Transverse colon (tissue), 4 donors: ENCODE data around the gene KLF7. TPM values are rescaled to one million over a fixed set of nuclear protein-coding genes. Genes with fewer than 3 reads are reported as not detected.

ENCODE experiments used
- DNase-seq: peaks from one replicate; pipeline ENCODE4 v3.0.0-alpha.2; 2019
- H3K27ac ChIP-seq, 4 donors: fragments of 200-600 bp; sonication (generic); 2 replicates each; pipeline ENCODE4 v1.5.1; 2016 to 2018; ENCODE audit warnings: inconsistent platforms in 4 of 4
- H3K27me3 ChIP-seq: fragments of 200-600 bp; sonication (generic); 2 replicates; pipeline ENCODE4 v1.5.1; 2017; ENCODE audit warnings: inconsistent platforms
- H3K36me3 ChIP-seq, 4 donors: fragments of 200-600 bp; sonication (generic); 2 replicates each; pipeline ENCODE4 v1.5.1; 2017 to 2019; ENCODE audit warnings: inconsistent platforms in 4 of 4
- H3K4me1 ChIP-seq, 4 donors: fragments of 200-600 bp; sonication (generic); 2 replicates each; pipeline ENCODE4 v1.5.1; 2017 to 2020; ENCODE audit warnings: inconsistent platforms in 4 of 4
- H3K4me3 ChIP-seq, 4 donors: fragments of 200-600 bp; sonication (generic); 1 replicate in 1 of 4; 2 replicates in 3 of 4; pipeline versions ENCODE4 v1.5.1 to v1.6.1; 2017 to 2019; ENCODE audit warnings: inconsistent platforms in 4 of 4
- H3K9me3 ChIP-seq, 2 donors: fragments of 200-600 bp; sonication (generic); 2 replicates each; pipeline ENCODE4 v1.5.1; 2017 to 2019; ENCODE audit warnings: inconsistent platforms in 2 of 2
- CTCF ChIP-seq, 5 experiments: fragments of 200-600 bp in 3 of 5; fragments of 450-650 bp in 2 of 5; sonication (generic) in 3 of 5; IDR thresholded peaks; 1 replicate in 2 of 5; 2 replicates in 3 of 5; pipeline ENCODE4 v1.5.1; 2016 to 2017; ENCODE audit warnings: antibody characterized with exemption in 5 of 5, inconsistent platforms in 3 of 5, mild to moderate bottlenecking in 2 of 5, moderate library complexity in 1 of 5
- EP300 ChIP-seq: sonication (generic); formaldehyde crosslinking; IDR thresholded peaks from one replicate; pipeline ENCODE4 v1.6.1; 2017; ENCODE audit warnings: antibody characterized with exemption, low read depth
- POLR2A ChIP-seq: fragments of 450-650 bp; IDR thresholded peaks from one replicate; pipeline ENCODE4 v1.6.1; 2016; ENCODE audit warnings: antibody characterized with exemption, mild to moderate bottlenecking, moderate library complexity
- POLR2AphosphoS5 ChIP-seq, 3 donors: sonication (generic); formaldehyde crosslinking; IDR thresholded peaks; one replicate each; pipeline ENCODE4 v1.6.1; 2016; ENCODE audit warnings: antibody characterized with exemption in 3 of 3
- WGBS, 2 donors: methylation state at CpG; one replicate each; pipeline ENCODE4 v1.1.5; 2018; ENCODE audit warnings: low coverage in 1 of 2; 5-methylcytosine and 5-hydroxymethylcytosine counted together
- in situ Hi-C, 4 donors: fragments of 200-750 bp; cut with MboI; loops; one replicate each; pipeline versions ENCODE4 v1.15.0 to v1.15.1; 2017; ENCODE audit warnings: low sequenced_read_pairs in 3 of 4, low pct_ligation_motif_present in 1 of 4, low pct_unique_long_range_greater_than_20kb in 1 of 4
- intact Hi-C: fragments of 100-400 bp; cut with DNase I; formaldehyde crosslinking; loops from one replicate; pipeline ENCODE4 v1.15.1; 2023; ENCODE audit warnings: low total_unique reads
- total RNA-seq, 4 donors: library from RNA; depleted of rRNA; stranded (reverse); fragments of >200 nt; gene quantifications; one replicate each; pipeline ENCODE4 v1.1.0, GENCODE V29; 2016

The KLF7 gene
- total RNA-seq, 4 donors from 2014 or later: 6.2 to 43.4 (median 6.8) TPM

- no peak for TF ChIP-seq EP300
- no peak for TF ChIP-seq POLR2A
- no peak for TF ChIP-seq POLR2AphosphoS5 (IDR thresholded peaks at IDR 0.05)
- no peak for TF ChIP-seq CTCF (IDR thresholded peaks at IDR 0.05)
- Histone ChIP-seq H3K27me3 (no peaks in the 10 kb centered on the region), H3K4me1 (peaks cover 0 to 5% (median 0%) of the 10 kb centered on the region in 4 donors), H3K4me3 (no peak overlapping the region), H3K36me3 (no peaks in the 10 kb centered on the region), H3K9me3 (no peaks in the 10 kb centered on the region), H3K27ac (peak overlapping the region in 2 of 4 donors; percentile 12 to 36)
- intact Hi-C loops (no loop called here), in situ Hi-C loops (no loop called here)
- DNase-seq: no peak
These were observed 92.3 kb downstream of the KLF7 start for GRCh38 chr2:207073412-207073800.

- 90% methylated on average over 1 of the region's 1 CpG for WGBS, 2 donors
- Histone ChIP-seq H3K9me3 (no peaks in the 10 kb centered on the region), H3K27me3 (no peaks in the 10 kb centered on the region), H3K36me3 (no peaks in the 10 kb centered on the region), H3K4me3 (no peak overlapping the region), H3K4me1 (peaks cover 0 to 5% (median 0%) of the 10 kb centered on the region in 4 donors), H3K27ac (no peak overlapping the region)
- intact Hi-C loops (no loop called here), in situ Hi-C loops (no loop called here)
- DNase-seq: no peak
- TF ChIP-seq EP300: no peak
- no peak for TF ChIP-seq POLR2AphosphoS5 (IDR thresholded peaks at IDR 0.05)
- no peak for TF ChIP-seq POLR2A
- no peak for TF ChIP-seq CTCF (IDR thresholded peaks at IDR 0.05)
These were observed 93.2 kb downstream of the KLF7 start for GRCh38 chr2:207072571-207072970.

GRCh38 chr2:207071820-207072219, 93.9 kb downstream of the KLF7 start:
- Histone ChIP-seq H3K36me3 (no peaks in the 10 kb centered on the region), H3K4me3 (no peak overlapping the region), H3K27ac (no peak overlapping the region), H3K4me1 (peaks cover 0 to 8% (median 0%) of the 10 kb centered on the region in 4 donors), H3K9me3 (no peaks in the 10 kb centered on the region), H3K27me3 (no peaks in the 10 kb centered on the region)
- DNase-seq: no peak
- TF ChIP-seq POLR2AphosphoS5 (IDR thresholded peaks at IDR 0.05): no peak
- no peak for TF ChIP-seq CTCF (IDR thresholded peaks at IDR 0.05)
- TF ChIP-seq POLR2A: no peak
- no peak for TF ChIP-seq EP300
- WGBS, 2 donors: 78 to 82% methylated on average over 3 to 4 of the region's 4 CpGs
- intact Hi-C loops (no loop called here), in situ Hi-C loops (no loop called here)

GRCh38 chr2:207067473-207067872, 98.3 kb downstream of the KLF7 start:
- Histone ChIP-seq H3K27ac (no peak overlapping the region), H3K36me3 (no peaks in the 10 kb centered on the region), H3K4me3 (no peak overlapping the region), H3K4me1 (peaks cover 0 to 7% (median 0%) of the 10 kb centered on the region in 4 donors), H3K9me3 (no peaks in the 10 kb centered on the region), H3K27me3 (no peaks in the 10 kb centered on the region)
- 49 to 61% methylated on average over 4 to 5 of the region's 5 CpGs for WGBS, 2 donors
- intact Hi-C loops: no loop called here
- TF ChIP-seq POLR2A (no peak), POLR2AphosphoS5 (IDR thresholded peaks at IDR 0.05) (no peak), CTCF (IDR thresholded peaks at IDR 0.05) (no peak)
- in situ Hi-C loops: no loop called here
- no peak for DNase-seq
